IMR-90 (cell line): Measurements from ENCODE around the gene FMOD. TPM values are rescaled to one million over a fixed set of nuclear protein-coding genes. Genes with fewer than 3 reads are reported as not detected.

Experiments
- ATAC-seq: fragments of 200-7000 bp; cut with Tn5 transposase; 2 replicates; pipeline ENCODE4 v1.9.1; 2020; ENCODE audit warnings: low read depth, mild to moderate bottlenecking, moderate library complexity
- BruUV-seq: library from RNA; stranded (reverse); fragments of 400-500 nt; replicated peaks from 2 replicates; lab custom pipeline; 2021; lab: Mats Ljungman, UMichigan
- CTCF ChIA-PET: fragments of 300-600 bp; formaldehyde crosslinking; extraction: SDS; loops from one replicate; lab custom pipeline; 2021; ENCODE audit warnings: antibody characterized with exemption; lab: Yijun Ruan, JAX
- POLR2A ChIA-PET: fragments of 300-600 bp; sonication (Branson Sonifier 250); formaldehyde crosslinking; loops from one replicate; lab custom pipeline; 2022; ENCODE audit warnings: antibody characterized with exemption; ENCODE audit not compliant: unreplicated experiment; lab: Charles Lee
- DNase-seq: peaks from one replicate; pipeline ENCODE4 v3.0.0; 2013
- H2AFZ ChIP-seq: replicated peaks from 2 replicates; pipeline ENCODE3; 2013; ENCODE audit warnings: low read length, mild to moderate bottlenecking; ENCODE audit not compliant: poor library complexity
- H2AK5ac ChIP-seq: 2 replicates; pipeline ENCODE4 v1.6.1; 2013; ENCODE audit warnings: low read depth, low read length, inconsistent platforms
- H2AK9ac ChIP-seq: replicated peaks from 2 replicates; pipeline ENCODE3; 2013; ENCODE audit warnings: mild to moderate bottlenecking, low read depth, low read length, moderate library complexity; ENCODE audit not compliant: poor library complexity
- H2BK120ac ChIP-seq: 2 replicates; pipeline ENCODE4 v1.6.1; 2013; ENCODE audit warnings: low read depth, low read length, inconsistent platforms
- H2BK15ac ChIP-seq: 3 replicates; pipeline ENCODE4 v1.6.1; 2013; ENCODE audit warnings: low read depth, low read length, inconsistent platforms
- H2BK20ac ChIP-seq: 2 replicates; pipeline ENCODE4 v1.6.1; 2013; ENCODE audit warnings: low read depth, mild to moderate bottlenecking, inconsistent platforms, low read length, moderate library complexity
- H2BK5ac ChIP-seq: 2 replicates; pipeline ENCODE4 v1.6.1; 2013; ENCODE audit warnings: mild to moderate bottlenecking, low read depth, low read length, inconsistent platforms; ENCODE audit not compliant: poor library complexity, severe bottlenecking
- H3K14ac ChIP-seq: replicated peaks from 2 replicates; pipeline ENCODE4 v1.6.1; 2013; ENCODE audit warnings: low read depth, low read length, inconsistent platforms
- H3K18ac ChIP-seq: 2 replicates; pipeline ENCODE4 v1.6.1; 2013; ENCODE audit warnings: low read depth, low read length, control low read depth
- H3K23ac ChIP-seq: 2 replicates; pipeline ENCODE4 v1.6.1; 2013; ENCODE audit warnings: low read depth, low read length, inconsistent platforms
- H3K27ac ChIP-seq: 2 replicates; pipeline ENCODE4 v1.5.1; 2013; ENCODE audit warnings: mild to moderate bottlenecking, control low read depth, low read length; ENCODE audit not compliant: insufficient read depth
- H3K27me3 ChIP-seq: 2 replicates; pipeline ENCODE4 v1.6.1; 2013; ENCODE audit warnings: low read length; ENCODE audit not compliant: control insufficient read depth, insufficient read depth
- H3K36me3 ChIP-seq: 2 replicates; pipeline ENCODE4 v1.6.1; 2013; ENCODE audit warnings: low read length, mixed read lengths; ENCODE audit not compliant: control insufficient read depth, insufficient read depth
- H3K4ac ChIP-seq: 2 replicates; pipeline ENCODE4 v1.6.1; 2013; ENCODE audit warnings: low read depth, low read length, inconsistent platforms
- H3K4me1 ChIP-seq: 2 replicates; pipeline ENCODE4 v1.6.1; 2013; ENCODE audit warnings: low read length, mixed read lengths; ENCODE audit not compliant: control insufficient read depth, insufficient read depth
- H3K4me2 ChIP-seq: 2 replicates; pipeline ENCODE4 v1.6.1; 2013; ENCODE audit warnings: low read depth, mild to moderate bottlenecking, control low read depth, low read length, moderate library complexity
- H3K4me3 ChIP-seq: 2 replicates; pipeline ENCODE4 v1.5.1; 2013; ENCODE audit warnings: low read depth, mild to moderate bottlenecking, control low read depth, low read length, moderate library complexity; ENCODE audit not compliant: insufficient read depth
- H3K56ac ChIP-seq: 2 replicates; pipeline ENCODE4 v1.6.1; 2013; ENCODE audit warnings: low read length, inconsistent platforms; ENCODE audit not compliant: insufficient read depth; ENCODE audit errors: extremely low read depth
- H3K79me1 ChIP-seq, 2 experiments: 2 replicates each; pipeline ENCODE4 v1.6.1; 2013; ENCODE audit warnings: low read length in 2 of 2, inconsistent platforms in 1 of 2, low read depth in 1 of 2
- H3K9ac ChIP-seq: 2 replicates; pipeline ENCODE4 v1.6.1; 2013; ENCODE audit warnings: low read depth, low read length, control low read depth
- H3K9me1 ChIP-seq: 2 replicates; pipeline ENCODE4 v1.6.1; 2013; ENCODE audit warnings: low read length, inconsistent platforms; ENCODE audit not compliant: insufficient read depth
- H3K9me3 ChIP-seq: 2 replicates; pipeline ENCODE4 v1.6.1; 2013; ENCODE audit warnings: low read length; ENCODE audit not compliant: control insufficient read depth, insufficient read depth
- H4K20me1 ChIP-seq: 2 replicates; pipeline ENCODE4 v1.6.1; 2013; ENCODE audit warnings: low read length, inconsistent platforms; ENCODE audit not compliant: insufficient read depth
- H4K5ac ChIP-seq: 2 replicates; pipeline ENCODE4 v1.6.1; 2013; ENCODE audit warnings: mild to moderate bottlenecking, low read depth, low read length, control low read depth
- H4K8ac ChIP-seq, 2 experiments: 2 replicates each; pipeline ENCODE4 v1.6.1; 2013; ENCODE audit warnings: low read depth in 2 of 2, low read length in 2 of 2, control low read depth in 1 of 2, inconsistent platforms in 1 of 2
- H4K91ac ChIP-seq: 2 replicates; pipeline ENCODE4 v1.6.1; 2013; ENCODE audit warnings: low read depth, low read length, inconsistent platforms; ENCODE audit not compliant: insufficient read depth
- NFE2L2 ChIP-seq: fragments of 150-350 bp; IDR thresholded peaks from 2 replicates; pipeline ENCODE4 v1.6.1; 2016; ENCODE audit warnings: low read depth, mild to moderate bottlenecking, low read length
- WGBS, 2 experiments: methylation state at CpG; one replicate each; pipeline versions ENCODE4 v1.1.5 to v1.1.7; 2013; ENCODE audit warnings: missing lambda C conversion rate in 2 of 2; ENCODE audit not compliant: insufficient read length in 1 of 2; ENCODE audit errors: extremely low coverage in 2 of 2; 5-methylcytosine and 5-hydroxymethylcytosine counted together
- dilution Hi-C: fragments of 300-500 bp; cut with HindIII; formaldehyde crosslinking; loops from one replicate; pipeline ENCODE4 v1.14.3; 2018; ENCODE audit warnings: low sequenced_read_pairs; ENCODE audit not compliant: unreplicated experiment
- in situ Hi-C: fragments of 300-500 bp; cut with MboI; formaldehyde crosslinking; loops from 3 replicates; pipeline ENCODE4 v1.14.3; 2019; ENCODE audit warnings: low sequenced_read_pairs, inconsistent platforms, mixed read lengths
- intact Hi-C: fragments of 100-400 bp; cut with micrococcal nuclease; formaldehyde crosslinking; loops from 2 replicates; pipeline ENCODE4 v1.10.0; 2022
- polyA plus RNA-seq, 3 experiments: library from polyadenylated mRNA; depleted of rRNA; stranded (reverse); fragments of >200 nt; gene quantifications; 2 replicates each; pipeline ENCODE4 v1.2.3, GENCODE V29; 2012; ENCODE audit warnings: low replicate concordance in 1 of 3
- total RNA-seq: library from RNA; depleted of rRNA; stranded (reverse); fragments of >200 nt; gene quantifications from 2 replicates; pipeline ENCODE4 v1.2.3, GENCODE V29; 2012
- TF ChIP-seq, protein P1 (sequence below): fragments of 150-350 bp; IDR thresholded peaks from 2 replicates; pipeline ENCODE4 v1.6.1; 2016; ENCODE audit warnings: low read depth, mild to moderate bottlenecking, low read length, moderate library complexity, borderline replicate concordance

Gene FMOD
- total and polyA plus RNA-seq, 2 of the 4 experiments (the other 2 are of a cell fraction), result 0.18 to 2.7 TPM

DNA sequence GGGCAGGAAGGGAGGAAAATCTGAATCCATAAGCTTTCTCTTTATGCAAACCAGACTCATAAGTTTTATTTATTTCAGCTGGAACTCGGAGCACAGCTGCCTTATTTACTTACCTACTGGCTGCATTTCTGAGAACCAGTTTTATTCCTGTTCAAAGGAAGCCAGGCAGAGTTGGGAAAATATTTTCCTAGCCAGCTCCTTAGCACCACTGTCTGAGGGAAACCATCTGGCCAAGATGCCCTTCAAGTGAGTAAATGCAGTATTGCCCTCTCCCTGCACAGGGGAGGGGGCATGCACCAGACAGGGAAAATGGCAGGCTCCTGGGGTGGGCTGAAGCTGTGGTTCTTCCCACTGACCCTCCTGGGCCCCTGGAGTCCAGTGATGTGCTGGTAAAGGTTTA lies 28.9 kb upstream of the FMOD start (continued):
- TF ChIP-seq, protein P1, sequence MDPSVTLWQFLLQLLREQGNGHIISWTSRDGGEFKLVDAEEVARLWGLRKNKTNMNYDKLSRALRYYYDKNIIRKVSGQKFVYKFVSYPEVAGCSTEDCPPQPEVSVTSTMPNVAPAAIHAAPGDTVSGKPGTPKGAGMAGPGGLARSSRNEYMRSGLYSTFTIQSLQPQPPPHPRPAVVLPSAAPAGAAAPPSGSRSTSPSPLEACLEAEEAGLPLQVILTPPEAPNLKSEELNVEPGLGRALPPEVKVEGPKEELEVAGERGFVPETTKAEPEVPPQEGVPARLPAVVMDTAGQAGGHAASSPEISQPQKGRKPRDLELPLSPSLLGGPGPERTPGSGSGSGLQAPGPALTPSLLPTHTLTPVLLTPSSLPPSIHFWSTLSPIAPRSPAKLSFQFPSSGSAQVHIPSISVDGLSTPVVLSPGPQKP, result no peak

DNA sequence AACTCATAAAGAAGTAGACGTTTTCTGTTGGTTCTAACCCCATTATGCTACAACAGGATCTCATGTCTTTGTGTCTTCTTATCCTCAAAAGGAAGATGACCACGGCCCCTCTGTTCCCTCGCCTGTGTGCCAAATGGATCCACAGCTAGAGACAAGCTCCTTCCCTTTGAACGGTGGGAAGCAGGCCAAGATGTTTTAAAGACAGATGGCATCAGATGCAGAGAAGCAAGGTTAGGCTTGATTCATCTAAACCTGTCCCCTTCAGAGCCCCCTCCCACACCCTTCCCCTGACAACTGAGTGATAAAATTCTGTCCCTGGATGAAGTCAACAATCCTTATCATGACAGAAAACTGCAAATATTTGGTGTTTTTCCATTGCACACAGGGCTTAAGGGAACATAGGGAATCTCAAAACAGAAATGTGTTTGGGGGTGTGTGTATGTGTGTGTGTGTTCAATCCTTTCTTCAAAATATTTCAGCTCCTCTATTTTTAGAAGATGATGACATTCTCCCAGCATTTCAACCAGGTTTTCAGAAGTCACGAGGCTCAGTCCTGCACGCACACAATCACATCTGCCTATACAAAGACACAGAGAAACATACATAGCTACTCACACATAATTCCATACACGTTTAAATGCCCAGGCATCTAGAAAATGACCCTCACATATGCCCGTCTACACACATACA lies 27.8 kb upstream of the FMOD start:
- no peaks in the 10 kb centered on the region for H3K79me1 ChIP-seq
- no peaks in the 10 kb centered on the region for H3K9me3 ChIP-seq
- TF ChIP-seq NFE2L2, result no peak
- H3K18ac ChIP-seq, result peak overlapping the region; percentile 77
- H3K36me3 ChIP-seq, result no peaks in the 10 kb centered on the region
- H2BK15ac ChIP-seq, result peak overlapping the region; percentile 42; the same call in 1 of the 3 replicates
- CTCF ChIA-PET, result interaction anchor here (1.6 kb wide), 1 partner anchor 20 kb away, joined by 4 read pairs; no protein-coding TSS in a partner anchor
- peak overlapping the region; percentile 4; the same call in 1 of the 2 replicates for H3K4me2 ChIP-seq
- peaks cover 4% of the 10 kb centered on the region; the same call in 1 of the 2 replicates for H3K9me1 ChIP-seq
- peak overlapping the region; percentile 85; the same call in 1 of the 2 replicates for H2BK120ac ChIP-seq
- dilution Hi-C loops (no loop called here), intact Hi-C loops (no loop called here), in situ Hi-C loops (no loop called here)
- no peak overlapping the region for H2AK9ac ChIP-seq
- peak overlapping the region; percentile 18 for H4K5ac ChIP-seq
- H3K27ac ChIP-seq, result peak overlapping the region; percentile 67; the same call in 1 of the 2 replicates
- peak overlapping the region; percentile 76 for H3K14ac ChIP-seq
- WGBS, 2 experiments, result 0% methylated on average over 1 of the region's 8 CpGs; no CpG with 5 or more reads in 1 of the 2 experiments
- no TSS peak for BruUV-seq
- POLR2A ChIA-PET, result interaction anchor here (0.6 kb wide), 1 partner anchor 64 kb away, joined by 3 read pairs; no protein-coding TSS in a partner anchor
- peaks cover 9% of the 10 kb centered on the region; the same call in 1 of the 2 replicates for H3K4me1 ChIP-seq
- H3K4ac ChIP-seq, result peak overlapping the region; percentile 51
- H3K4me3 ChIP-seq, result no peak overlapping the region
- H4K91ac ChIP-seq, result peak overlapping the region; percentile 38; the same call in 1 of the 2 replicates
- ATAC-seq (peak; percentile 37), DNase-seq (peak; percentile 66)
- H3K27me3 ChIP-seq, result peaks cover 29% of the 10 kb centered on the region
- H4K20me1 ChIP-seq, result no peaks in the 10 kb centered on the region
- peak overlapping the region; percentile 29 for H2BK5ac ChIP-seq
- H4K8ac ChIP-seq, result peak overlapping the region in 1 of 2 experiments; percentile 71; a peak in 1 of 4 replicates
- H2AK5ac ChIP-seq, result peak overlapping the region; percentile 80; the same call in 1 of the 2 replicates
- H3K23ac ChIP-seq, result peak overlapping the region; percentile 88; the same call in 1 of the 2 replicates
- no peak overlapping the region for H3K56ac ChIP-seq
- H3K9ac ChIP-seq, result no peak overlapping the region
- H2BK20ac ChIP-seq, result peak overlapping the region; percentile 86
- peak overlapping the region; percentile 8 for H2AFZ ChIP-seq
